ENCODE data around the gene SCYL1. TPM values are rescaled to one million over a fixed set of nuclear protein-coding genes. Genes with fewer than 3 reads are reported as not detected.

SCYL1 gene
- total RNA-seq, 2 donors from 2014 or later: 59.2 to 84.1 TPM

- Histone ChIP-seq H3K9me3 (no peaks in the 10 kb centered on the region), H3K27ac (peak overlapping the region; percentile 99), H3K9ac (ENCODE audit: low read depth in 2 of 2, low read length in 2 of 2) (peak overlapping the region; percentile 99 to 100), H3K36me3 (peaks cover 9% of the 10 kb centered on the region), H3K4me3 (peak overlapping the region; percentile 66), H3K27me3 (no peaks in the 10 kb centered on the region), H3K4me1 (peaks cover 2% of the 10 kb centered on the region)
- TF ChIP-seq, protein P1, sequence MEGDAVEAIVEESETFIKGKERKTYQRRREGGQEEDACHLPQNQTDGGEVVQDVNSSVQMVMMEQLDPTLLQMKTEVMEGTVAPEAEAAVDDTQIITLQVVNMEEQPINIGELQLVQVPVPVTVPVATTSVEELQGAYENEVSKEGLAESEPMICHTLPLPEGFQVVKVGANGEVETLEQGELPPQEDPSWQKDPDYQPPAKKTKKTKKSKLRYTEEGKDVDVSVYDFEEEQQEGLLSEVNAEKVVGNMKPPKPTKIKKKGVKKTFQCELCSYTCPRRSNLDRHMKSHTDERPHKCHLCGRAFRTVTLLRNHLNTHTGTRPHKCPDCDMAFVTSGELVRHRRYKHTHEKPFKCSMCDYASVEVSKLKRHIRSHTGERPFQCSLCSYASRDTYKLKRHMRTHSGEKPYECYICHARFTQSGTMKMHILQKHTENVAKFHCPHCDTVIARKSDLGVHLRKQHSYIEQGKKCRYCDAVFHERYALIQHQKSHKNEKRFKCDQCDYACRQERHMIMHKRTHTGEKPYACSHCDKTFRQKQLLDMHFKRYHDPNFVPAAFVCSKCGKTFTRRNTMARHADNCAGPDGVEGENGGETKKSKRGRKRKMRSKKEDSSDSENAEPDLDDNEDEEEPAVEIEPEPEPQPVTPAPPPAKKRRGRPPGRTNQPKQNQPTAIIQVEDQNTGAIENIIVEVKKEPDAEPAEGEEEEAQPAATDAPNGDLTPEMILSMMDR (IDR thresholded peaks at IDR 0.05): no peak
- intact Hi-C loops (cut with DNase I): no loop called here
- DNase-seq: peak; percentile 50
Measured at GRCh38 chr11:65500387-65501185, 24.3 kb upstream of the SCYL1 start.

DNA sequence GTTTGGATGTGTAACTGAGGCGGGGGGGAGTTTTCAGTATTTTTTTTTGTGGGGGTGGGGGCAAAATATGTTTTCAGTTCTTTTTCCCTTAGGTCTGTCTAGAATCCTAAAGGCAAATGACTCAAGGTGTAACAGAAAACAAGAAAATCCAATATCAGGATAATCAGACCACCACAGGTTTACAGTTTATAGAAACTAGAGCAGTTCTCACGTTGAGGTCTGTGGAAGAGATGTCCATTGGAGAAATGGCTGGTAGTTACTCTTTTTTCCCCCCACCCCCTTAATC is 23.8 kb upstream of the SCYL1 start:
- peak overlapping the region; percentile 99 for H3K27ac ChIP-seq
- intact Hi-C loops (cut with DNase I): no loop called here
- peaks cover 9% of the 10 kb centered on the region for H3K36me3 ChIP-seq
- H3K9me3 ChIP-seq: no peaks in the 10 kb centered on the region
- H3K27me3 ChIP-seq: no peaks in the 10 kb centered on the region
- H3K9ac ChIP-seq (ENCODE audit: low read depth in 2 of 2, low read length in 2 of 2): peak overlapping the region; percentile 99 to 100
- TF ChIP-seq, protein P1 (IDR thresholded peaks at IDR 0.05): no peak
- DNase-seq: no peak
- H3K4me1 ChIP-seq: peaks cover 2% of the 10 kb centered on the region
- H3K4me3 ChIP-seq: peak overlapping the region; percentile 66

GRCh38 chr11:65501472-65502273 is 23.2 kb upstream of the SCYL1 start:
- H3K4me3 ChIP-seq: peak overlapping the region; percentile 66
- H3K36me3 ChIP-seq: peaks cover 9% of the 10 kb centered on the region
- no peaks in the 10 kb centered on the region for H3K9me3 ChIP-seq
- peaks cover 2% of the 10 kb centered on the region for H3K4me1 ChIP-seq
- no peaks in the 10 kb centered on the region for H3K27me3 ChIP-seq
- H3K27ac ChIP-seq: peak overlapping the region; percentile 99
- TF ChIP-seq, protein P1 (IDR thresholded peaks at IDR 0.05): no peak
- H3K9ac ChIP-seq (ENCODE audit: low read depth in 2 of 2, low read length in 2 of 2): peak overlapping the region; percentile 99 to 100
- DNase-seq: no peak
- intact Hi-C loops (cut with DNase I): no loop called here

DNA sequence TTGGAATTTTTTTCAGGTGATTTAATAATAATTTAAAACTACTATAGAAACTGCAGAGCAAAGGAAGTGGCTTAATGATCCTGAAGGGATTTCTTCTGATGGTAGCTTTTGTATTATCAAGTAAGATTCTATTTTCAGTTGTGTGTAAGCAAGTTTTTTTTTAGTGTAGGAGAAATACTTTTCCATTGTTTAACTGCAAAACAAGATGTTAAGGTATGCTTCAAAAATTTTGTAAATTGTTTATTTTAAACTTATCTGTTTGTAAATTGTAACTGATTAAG is 22.7 kb upstream of the SCYL1 start:
- Histone ChIP-seq H3K4me3 (peak overlapping the region; percentile 66), H3K27ac (peak overlapping the region; percentile 99), H3K4me1 (peaks cover 2% of the 10 kb centered on the region), H3K9ac (ENCODE audit: low read depth in 2 of 2, low read length in 2 of 2) (peak overlapping the region; percentile 99 to 100), H3K27me3 (no peaks in the 10 kb centered on the region), H3K36me3 (peaks cover 9% of the 10 kb centered on the region), H3K9me3 (no peaks in the 10 kb centered on the region)
- TF ChIP-seq, protein P1 (IDR thresholded peaks at IDR 0.05): no peak
- no peak for DNase-seq
- intact Hi-C loops (cut with DNase I): no loop called here

GRCh38 chr11:65502555-65503367 is 22.1 kb upstream of the SCYL1 start:
- intact Hi-C loops (cut with DNase I): no loop called here
- Histone ChIP-seq H3K36me3 (peaks cover 9% of the 10 kb centered on the region), H3K27me3 (no peaks in the 10 kb centered on the region), H3K9me3 (no peaks in the 10 kb centered on the region), H3K4me1 (peaks cover 2% of the 10 kb centered on the region), H3K27ac (peak overlapping the region; percentile 99), H3K9ac (ENCODE audit: low read depth in 2 of 2, low read length in 2 of 2) (peak overlapping the region; percentile 74 to 100), H3K4me3 (peak overlapping the region; percentile 66)
- DNase-seq: no peak
- TF ChIP-seq, protein P1 (IDR thresholded peaks at IDR 0.05): no peak

Data from colonic mucosa (tissue), 4 donors.